NCI-H226 (cell line): ENCODE data around the gene COL4A2.
"Not testable (repeated sequence)": the region's sequence is repeated elsewhere in the genome, so short reads cannot be mapped to it uniquely, and the experiment has no call there.

Experiments used
- DNase-seq: peaks from one replicate; pipeline ENCODE4 v3.0.0-alpha.2; 2015

Gene COL4A2

GRCh38 chr13:110523180-110523579 is 216.1 kb downstream of the COL4A2 start:
- no peak for DNase-seq

GRCh38 chr13:110523838-110524540 is 216.9 kb downstream of the COL4A2 start:
- no peak for DNase-seq

GRCh38 chr13:110524541-110525257 is 217.6 kb downstream of the COL4A2 start:
- DNase-seq, result no peak

- no peak for DNase-seq
These were observed 218.5 kb downstream of the COL4A2 start for GRCh38 chr13:110525328-110526319.

GRCh38 chr13:110528371-110528770 is 221.3 kb downstream of the COL4A2 start:
- no peak for DNase-seq

GRCh38 chr13:110528911-110529310 is 221.8 kb downstream of the COL4A2 start:
- no peak for DNase-seq

- no peak for DNase-seq
These were observed 222.6 kb downstream of the COL4A2 start for GRCh38 chr13:110529522-110530311.

GRCh38 chr13:110531100-110531499 is 224.0 kb downstream of the COL4A2 start:
- DNase-seq, result no peak

- no peak for DNase-seq
These were observed 224.6 kb downstream of the COL4A2 start for GRCh38 chr13:110531671-110532083.

GRCh38 chr13:110532258-110532657 is 225.2 kb downstream of the COL4A2 start:
- not testable (repeated sequence) for DNase-seq

- DNase-seq, result no peak
These were observed 226.9 kb downstream of the COL4A2 start for GRCh38 chr13:110533771-110534670.

- DNase-seq, result no peak
These were observed 228.4 kb downstream of the COL4A2 start for GRCh38 chr13:110535526-110535925.

GRCh38 chr13:110536006-110536693 is 229.1 kb downstream of the COL4A2 start:
- no peak for DNase-seq

GRCh38 chr13:110538632-110539031 is 231.5 kb downstream of the COL4A2 start:
- no peak for DNase-seq

GRCh38 chr13:110539894-110540293 is 232.8 kb downstream of the COL4A2 start:
- no peak for DNase-seq

GRCh38 chr13:110540871-110541525 is 233.9 kb downstream of the COL4A2 start:
- DNase-seq, result no peak

- no peak for DNase-seq
These were observed 234.4 kb downstream of the COL4A2 start for GRCh38 chr13:110541526-110541920.

GRCh38 chr13:110542169-110542796 is 235.2 kb downstream of the COL4A2 start:
- no peak for DNase-seq

- DNase-seq, result no peak
These were observed 239.3 kb downstream of the COL4A2 start for GRCh38 chr13:110546378-110546777.

- peak; percentile 73 for DNase-seq
These were observed 239.8 kb downstream of the COL4A2 start for GRCh38 chr13:110546926-110547325.
